SKM-1 (cell line): ENCODE results near the gene LYSMD4.
A peak's percentile ranks its signal among the peaks of the same experiment; 100 is the strongest.

Source experiments
- DNase-seq: peaks from one replicate; lab custom pipeline; 2025; ENCODE audit not compliant: unreplicated experiment; lab: John Stamatoyannopoulos, UW

Gene LYSMD4

DNA sequence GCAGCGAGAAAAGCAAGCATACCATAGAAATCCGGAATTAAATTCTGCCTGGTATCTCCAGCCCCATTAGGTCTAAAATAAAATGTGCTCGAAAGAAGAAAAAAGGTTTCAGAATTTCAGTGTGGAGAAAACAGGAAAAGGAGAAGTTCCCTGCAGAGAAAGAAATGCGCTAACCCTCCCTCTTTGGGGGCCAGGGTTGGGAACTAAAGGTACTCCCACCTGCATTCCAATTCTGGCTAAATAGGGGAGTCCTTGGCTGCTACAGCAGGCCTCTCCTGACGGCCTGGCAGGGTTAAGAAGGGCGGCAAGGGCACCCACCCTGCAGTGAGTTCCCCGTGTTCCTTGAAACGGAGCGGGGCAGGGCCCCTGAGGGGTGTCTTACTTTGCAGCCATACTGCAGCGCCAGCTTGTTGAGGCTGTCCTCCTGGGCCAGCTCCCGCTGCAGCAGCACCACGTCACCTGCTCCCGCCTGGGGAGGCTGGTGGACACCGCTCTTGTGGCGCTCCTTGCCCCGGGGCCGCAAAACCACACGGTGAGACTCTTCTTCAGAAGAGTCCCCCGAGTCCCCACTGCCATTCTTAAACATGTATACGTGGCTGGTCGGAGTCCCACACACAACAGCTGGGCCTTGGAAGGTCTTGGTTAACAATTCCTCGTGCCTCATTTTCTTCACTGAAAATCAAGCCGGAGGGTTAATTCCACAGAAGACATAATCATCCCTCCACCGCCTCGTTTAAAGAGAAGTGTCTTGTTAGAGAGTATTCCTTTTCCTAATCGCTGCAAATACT is 1.7 kb downstream of the LYSMD4 start:
- no peak for DNase-seq

DNA sequence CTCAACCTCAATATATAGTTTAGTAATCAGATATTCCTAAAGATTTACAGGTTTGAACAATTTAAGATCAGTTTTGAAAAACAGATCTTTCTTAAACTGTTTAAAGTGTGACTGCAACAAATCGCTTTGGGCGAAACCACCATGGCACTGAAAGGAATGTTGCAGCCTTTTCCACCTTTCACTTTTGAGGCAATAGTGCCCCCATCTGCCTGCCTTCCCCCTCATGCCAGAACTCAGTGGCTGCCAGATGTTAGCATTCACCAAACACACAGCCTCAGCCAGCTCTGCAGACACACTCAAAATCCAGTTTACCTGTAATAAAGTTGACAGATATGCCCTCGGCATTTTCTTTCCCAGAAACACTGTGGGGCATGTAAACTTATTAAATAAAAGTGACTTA is 3.3 kb downstream of the LYSMD4 start:
- DNase-seq: no peak

DNA sequence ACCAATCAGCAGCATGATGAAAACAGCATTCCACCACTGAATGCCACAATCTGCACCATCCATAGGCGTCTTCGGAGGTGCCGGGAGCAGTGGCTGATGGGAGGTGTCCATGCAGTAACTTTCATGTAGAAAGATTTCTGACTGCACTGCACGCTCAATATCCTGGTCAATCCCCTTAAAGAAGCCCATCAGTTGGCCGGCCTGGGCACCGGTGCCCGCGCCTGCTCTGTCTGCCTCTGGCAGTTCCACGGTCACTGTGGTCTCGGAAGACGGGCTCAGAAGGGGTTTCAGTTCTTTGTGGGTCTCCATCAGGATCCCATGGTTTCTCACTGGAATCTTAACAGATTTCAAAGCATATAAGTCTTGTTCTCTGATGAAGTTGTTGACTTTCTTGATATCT is 3.9 kb downstream of the LYSMD4 start:
- no peak for DNase-seq

DNA sequence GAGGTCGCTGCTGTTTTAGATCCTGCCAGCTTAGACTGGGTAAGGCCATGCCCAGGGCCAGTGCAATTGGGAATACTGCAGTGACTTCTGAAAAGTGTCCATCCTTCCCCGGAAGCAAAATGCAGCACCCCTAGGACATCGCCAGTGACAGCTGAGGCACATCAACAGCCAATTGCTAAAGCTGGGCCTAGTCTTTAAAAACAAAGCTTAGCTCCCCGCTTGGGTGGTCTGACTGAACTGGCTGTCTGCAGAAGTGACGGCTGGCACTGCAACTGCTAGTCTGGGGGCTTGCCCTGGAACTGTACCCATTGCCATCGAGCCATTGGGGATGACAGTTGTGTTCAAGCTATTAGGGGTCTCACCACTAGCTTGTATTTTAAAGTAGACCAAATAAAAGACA is 4.3 kb downstream of the LYSMD4 start:
- no peak for DNase-seq

DNA sequence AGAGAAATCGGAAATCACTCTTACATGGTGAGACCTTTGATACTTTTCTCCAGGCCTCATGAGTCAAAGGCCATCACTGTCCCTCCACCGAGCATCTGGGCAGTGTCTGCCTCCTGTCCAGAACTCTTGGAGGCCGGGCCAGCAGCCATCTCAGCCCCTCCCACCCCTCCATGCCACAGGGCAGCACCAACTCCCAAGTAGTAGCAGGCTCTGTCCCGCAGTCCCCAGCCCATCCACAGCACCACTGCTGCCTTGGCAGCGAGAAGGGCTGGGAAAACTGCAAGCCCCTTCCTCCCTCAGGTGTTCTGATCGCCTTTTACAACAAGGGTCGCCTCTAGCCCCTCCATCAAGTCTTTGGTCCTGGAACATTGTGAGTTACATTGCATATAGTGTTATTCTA is 5.5 kb downstream of the LYSMD4 start:
- no peak for DNase-seq

DNA sequence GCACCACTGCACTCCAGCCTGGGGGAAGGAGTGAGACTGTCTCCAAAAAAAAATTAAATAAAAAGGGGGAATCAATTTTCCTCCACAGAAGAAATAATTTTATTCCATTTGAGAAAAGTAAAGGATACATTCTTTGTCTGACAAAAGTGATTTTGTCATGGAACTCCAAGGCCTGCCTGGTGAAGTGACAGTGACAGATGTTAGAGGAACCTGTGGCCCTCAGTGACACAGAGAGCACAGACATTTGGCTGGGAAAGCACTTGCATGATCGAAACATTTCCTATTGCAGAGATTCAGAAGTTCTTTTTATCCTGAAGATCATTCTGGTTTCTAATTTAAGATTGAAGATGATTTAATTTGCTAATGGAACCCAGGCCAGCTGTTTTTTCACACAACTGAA is 5.9 kb downstream of the LYSMD4 start:
- no peak for DNase-seq

DNA sequence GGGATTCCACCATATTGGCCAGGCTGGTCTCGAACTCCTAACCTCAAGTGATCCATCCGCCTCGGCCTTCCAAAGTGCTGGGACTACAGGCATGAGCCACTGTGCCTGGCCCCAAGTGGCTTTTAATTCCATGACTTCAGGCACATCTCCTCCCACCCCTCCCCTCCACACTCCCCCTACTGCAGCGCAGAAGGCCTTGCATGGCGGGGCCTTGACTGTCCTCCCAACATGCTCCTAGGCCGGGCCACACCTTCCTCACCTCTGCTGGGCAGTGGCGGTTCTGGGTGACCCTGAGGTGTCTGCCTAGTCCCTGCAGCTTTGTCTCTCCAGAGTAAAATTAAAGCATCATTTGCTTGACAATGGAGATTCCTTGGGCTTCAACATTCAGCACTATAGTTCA is 6.9 kb downstream of the LYSMD4 start:
- no peak for DNase-seq

DNA sequence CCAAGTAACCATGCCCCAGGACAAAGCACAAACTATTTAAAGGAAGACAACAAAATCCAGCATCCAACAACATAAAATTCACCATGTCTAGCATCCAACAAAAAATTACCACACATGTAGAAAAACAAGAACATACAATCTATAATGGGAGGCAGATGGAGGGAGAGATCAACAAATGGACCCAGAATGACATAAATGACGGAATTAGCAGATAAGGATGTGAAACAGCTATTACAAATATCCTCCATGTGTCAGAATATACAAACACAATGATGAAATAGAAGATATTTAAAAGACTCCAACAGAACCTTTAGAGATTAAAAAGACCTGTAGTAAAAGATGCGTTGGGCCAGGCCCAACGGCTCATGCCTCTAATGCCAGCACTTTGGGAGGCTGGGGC is 10.8 kb downstream of the LYSMD4 start:
- DNase-seq: no peak

DNA sequence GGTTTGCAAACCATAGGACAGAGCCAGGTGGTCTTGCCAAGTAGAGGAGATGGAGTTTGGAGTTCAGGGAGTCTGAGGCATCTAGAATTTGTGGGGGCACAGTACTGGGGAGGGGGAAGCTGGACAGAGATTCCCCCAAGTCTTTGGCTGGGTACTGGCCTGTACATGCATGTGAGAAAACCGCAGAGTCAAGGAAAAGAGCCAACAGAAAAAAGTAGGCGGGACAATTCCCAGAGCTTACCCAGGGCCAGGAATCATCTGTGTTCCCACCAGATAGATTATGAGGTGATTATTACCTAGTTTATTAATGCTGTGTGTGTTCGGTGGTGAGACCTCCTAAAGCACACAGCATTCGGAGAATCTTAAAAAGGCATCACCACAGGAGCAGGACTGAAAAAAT is 11.3 kb downstream of the LYSMD4 start:
- DNase-seq: no peak

DNA sequence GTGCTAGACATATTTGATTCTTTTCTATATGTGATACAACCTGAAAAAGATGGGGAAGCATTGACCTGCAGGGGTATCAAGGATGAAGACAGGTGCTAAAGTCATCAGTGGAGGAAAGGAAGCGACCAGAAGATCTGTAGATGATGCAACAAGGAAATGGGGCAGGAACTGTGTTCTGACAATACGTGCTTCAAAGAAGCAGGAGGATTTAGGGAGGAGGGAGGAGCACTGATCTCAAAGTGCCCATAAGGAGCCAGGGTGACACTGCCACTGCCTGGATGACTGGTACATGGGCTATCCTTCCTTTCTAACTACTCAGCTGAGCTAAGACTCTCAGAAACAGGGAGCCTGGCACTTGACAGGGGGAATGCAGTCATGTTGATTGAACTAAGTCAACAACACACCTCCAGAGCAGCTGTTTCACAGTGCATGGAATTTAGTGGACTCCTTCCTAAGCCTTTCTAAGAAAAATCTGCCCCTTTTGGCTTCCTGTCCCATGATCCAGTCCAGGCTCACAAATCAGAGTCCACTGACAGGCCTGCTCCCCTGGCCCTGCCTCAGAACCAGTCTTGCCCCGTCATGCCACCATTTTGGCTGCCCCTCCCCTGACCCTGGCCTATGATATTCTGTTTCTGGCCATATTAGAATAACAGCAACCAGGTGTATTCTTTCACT is 12.0 kb downstream of the LYSMD4 start:
- DNase-seq: no peak

DNA sequence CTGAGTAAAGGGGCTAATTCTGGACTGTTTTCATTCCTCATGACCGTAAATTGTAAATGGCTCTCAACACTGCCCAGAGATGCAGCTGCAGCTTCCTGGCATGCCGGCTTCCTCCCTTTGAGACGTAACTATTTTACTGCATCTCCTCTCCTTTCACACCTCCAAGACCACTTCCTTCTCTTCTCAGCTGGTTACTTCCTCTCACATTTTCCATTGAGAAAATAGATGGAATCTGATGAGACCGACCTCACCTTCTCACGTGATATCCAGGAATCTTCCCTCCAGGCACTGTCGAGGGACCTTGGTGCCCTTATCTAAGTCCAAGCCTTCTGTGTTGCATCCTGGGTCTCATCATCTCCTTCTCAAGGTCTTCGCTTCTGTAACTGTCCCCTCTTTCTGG is 12.7 kb downstream of the LYSMD4 start:
- DNase-seq: no peak

DNA sequence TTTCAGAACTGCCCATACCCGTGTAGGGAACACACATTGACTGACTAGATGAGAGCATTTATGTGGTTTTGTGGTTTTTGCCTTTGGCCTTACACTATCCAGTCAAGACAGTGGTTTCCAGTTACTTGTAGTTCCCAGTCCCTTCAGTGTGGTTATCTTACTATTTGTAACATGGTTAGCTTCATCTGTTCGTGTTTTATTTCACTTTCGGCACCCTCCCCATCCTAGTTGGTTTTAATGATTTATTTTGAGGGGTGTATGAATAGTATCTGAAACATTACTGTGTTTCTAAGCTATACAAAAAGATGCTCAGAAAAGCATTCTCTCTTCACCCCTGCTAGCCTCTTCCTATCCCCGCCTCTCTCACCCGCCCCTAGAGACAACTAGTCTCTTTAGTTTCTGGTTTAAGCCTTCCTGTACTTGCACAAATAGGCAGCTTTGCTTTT is 14.1 kb downstream of the LYSMD4 start:
- DNase-seq: peak; percentile 43

DNA sequence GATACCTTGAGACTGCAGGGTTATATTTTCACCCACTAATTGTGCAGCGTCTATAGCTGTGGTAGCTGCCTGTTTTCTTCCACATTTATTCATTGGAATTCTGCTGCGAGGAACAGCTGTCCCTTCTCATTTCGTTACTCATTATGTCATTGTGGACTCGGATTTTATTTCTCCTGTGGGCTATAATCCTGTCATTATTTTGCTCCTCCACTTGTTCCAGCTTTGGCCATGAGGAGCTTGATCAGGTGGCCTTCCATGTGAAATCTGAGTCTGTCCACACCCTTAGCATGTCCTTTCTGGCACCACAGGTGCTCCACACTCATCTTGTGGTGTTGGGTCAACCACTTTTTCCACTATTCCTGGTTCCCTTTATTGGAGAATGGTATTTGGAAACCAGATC is 14.8 kb downstream of the LYSMD4 start:
- DNase-seq: no peak

DNA sequence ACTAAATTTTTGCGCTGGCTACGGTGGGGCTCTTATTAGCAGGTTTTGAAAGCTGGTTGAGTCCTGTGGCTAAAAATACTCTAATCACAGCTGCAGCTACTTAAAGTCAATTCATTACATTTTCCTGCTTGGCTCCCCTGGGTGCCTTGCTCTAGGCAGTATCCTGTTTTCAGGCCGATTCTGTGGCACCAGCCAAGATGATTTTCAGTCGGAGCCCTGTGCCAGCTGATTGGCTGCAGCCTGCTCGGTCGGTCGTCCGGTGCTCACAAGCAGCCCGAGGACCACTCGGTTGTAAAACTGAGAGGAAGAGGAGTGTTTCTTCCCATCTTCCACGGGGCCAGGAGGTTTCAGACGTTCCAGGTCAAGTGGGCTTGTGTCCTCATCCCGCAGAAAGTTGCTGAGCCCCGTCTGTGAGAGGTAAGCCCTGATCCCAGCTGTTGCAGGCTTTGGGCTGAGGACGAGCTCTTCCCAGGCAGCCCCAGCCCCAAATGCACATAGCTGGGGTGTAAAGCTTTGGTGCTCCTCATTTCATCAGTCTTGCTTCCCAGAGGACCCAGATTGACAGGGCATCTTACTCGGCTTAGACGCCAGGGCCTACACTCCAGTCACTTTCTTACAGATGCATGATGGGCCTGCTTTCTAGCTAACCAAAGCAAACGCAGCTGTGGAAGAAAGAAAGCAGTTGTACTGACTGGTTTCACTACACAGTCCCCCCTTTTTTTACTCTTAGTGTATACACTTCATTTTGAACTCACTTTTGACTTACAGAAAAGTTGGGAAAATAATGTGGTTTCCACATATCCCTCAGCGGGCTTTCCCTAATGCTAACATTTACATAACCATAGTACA is 15.9 kb downstream of the LYSMD4 start:
- DNase-seq: no peak

DNA sequence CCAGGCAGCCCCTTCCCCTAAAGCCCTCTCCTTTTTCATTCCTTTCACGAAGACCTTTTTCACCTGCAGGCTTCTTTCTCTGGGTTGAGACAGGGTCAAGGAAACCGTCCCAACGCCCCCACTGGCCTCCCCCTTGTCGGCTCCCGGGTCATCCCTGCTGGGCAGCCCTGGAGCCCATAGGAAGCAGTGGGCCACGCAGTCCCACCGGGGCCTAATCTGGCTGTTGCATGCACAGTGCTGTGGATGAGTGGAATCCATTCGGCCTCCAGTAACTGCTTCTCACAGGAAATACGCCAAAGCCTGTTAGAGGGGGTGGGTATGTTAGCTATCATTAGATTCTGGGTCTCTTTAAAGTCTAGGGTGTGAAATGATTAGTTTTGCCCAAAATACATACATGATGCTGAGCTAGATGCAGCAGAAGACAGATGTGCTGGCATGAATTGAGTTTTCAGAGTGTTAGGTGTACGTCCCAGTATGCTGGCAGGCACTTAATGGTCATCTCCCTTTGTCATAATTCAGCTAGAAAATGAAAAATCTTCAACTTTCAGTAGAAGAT is 16.6 kb downstream of the LYSMD4 start:
- no peak for DNase-seq

DNA sequence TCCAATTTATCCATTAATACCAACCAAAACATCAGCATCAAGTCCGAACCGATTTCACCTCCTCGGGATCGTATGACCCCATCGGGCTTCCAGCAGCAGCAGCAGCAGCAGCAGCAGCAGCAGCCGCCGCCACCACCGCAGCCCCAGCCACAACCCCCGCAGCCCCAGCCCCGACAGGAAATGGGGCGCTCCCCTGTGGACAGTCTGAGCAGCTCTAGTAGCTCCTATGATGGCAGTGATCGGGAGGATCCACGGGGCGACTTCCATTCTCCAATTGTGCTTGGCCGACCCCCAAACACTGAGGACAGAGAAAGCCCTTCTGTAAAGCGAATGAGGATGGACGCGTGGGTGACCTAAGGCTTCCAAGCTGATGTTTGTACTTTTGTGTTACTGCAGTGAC is 20.8 kb downstream of the LYSMD4 start:
- no peak for DNase-seq

DNA sequence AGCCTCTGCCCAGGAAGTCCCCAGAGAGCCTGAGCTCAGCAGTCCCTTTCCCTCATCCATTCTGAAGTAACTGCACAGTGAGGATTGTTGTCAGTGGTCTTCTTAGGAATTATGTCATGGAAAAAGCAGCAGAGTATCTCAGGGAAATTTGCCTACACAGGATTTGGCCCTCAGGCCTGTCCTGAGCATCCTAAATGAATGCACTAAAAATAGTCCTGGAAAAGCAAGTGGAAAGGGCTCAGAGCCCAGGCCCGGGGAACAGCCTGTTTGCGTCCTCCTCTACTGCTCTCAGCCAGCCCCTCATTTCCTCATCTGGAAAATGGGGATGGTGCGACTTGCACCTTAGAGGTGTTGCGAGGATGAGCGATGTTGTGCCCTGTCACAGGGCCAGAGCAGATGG is 21.6 kb downstream of the LYSMD4 start:
- no peak for DNase-seq

DNA sequence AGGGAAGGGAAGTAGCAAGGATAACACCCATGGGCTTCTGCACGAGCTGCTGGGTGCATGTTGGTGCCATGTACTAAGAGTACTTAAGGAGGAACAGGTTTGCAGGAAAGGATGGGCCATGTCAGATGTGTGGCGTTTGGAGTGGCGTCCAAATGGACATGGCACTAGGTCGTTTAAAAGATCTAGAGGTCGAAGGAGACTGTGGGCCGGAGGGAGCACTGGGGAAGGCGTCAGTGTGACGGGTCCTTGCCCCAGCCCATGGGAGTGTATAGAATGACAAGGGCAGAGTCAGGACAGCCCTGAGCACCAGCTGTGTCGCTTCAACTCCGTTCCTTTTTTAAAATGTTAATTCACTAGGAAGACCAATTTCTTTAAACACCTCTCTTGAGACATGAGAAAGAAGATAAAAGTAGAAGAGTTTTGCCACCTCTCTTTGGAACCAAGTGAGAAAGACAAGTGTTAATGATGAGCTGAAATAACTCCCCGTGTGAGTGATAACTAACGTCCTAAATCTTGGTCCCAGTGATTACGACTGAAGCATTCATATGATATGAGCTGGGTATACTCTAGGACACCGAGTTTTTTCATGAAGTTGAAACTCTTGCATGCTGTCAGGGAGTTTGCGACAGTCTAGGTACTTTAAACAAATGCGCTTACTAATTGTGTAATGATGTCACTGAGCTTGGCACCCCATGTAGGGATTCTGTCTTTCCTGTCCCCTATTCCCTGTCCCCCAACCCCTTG is 23.8 kb downstream of the LYSMD4 start:
- DNase-seq: no peak

DNA sequence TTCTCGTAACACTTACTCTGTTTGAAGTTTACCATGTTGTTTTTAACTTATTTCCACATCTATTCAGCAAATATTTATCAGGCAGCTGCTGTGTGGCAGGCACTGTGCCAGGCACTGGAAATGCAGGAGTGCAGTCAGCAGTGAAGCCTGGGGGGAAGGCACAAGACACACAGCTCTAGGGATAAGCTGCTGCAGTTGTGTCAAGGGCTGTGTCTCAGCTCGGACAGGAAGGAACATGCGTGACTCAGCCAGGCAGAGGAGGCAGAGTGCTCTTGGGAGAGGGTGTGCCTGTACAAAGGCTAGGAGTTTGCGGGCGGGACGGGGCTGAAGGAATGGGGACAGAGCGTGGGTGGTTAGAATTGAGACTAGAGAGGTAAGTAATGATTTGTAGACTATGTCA is 24.7 kb downstream of the LYSMD4 start:
- no peak for DNase-seq

DNA sequence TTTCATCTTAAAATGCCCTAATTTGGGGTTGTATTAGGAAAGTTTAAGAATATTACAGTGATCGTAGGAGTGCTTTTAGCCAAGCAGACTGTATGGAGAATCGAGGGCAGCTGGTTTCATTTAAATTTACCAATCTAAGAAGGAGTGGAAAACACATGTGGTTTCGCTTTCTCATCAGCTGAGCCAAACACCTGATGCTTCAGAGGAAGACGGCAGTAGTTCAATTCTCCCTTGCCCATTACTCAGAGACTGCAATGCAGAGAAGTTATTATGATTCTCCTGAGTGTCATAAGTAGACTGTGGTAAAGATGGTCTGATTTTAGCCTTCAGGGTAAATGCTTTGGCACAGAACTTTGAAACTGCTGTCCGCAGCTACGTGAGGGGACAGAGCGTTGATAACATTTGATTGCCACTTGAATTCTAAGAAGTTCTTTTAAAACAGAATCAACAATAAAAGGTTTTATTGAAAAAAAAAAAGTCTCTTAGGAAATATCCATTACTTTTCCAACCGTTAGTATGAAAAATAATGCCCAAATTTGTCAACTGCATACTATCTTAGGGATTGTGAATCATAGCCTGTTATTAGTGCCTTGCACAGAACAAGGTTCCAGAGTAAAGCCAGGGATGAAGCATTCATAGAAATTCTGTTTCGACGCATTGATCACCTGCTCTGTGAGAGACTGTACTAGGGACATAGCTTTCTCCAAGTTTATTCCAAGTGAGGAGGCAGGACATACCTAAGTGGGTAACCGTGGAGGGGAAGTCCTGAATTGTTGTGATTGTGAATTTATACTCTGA is 25.6 kb downstream of the LYSMD4 start:
- DNase-seq: no peak
